GM12878 (cell line): ENCODE data around the gene GPBAR1. TPM values are rescaled to one million over a fixed set of nuclear protein-coding genes. Genes with fewer than 3 reads are reported as not detected.

Source experiments
- ATAC-seq: fragments of 200-7000 bp; cut with Tn5 transposase; 3 replicates; pipeline ENCODE4 v1.9.1; 2020; ENCODE audit warnings: mild to moderate bottlenecking, moderate library complexity
- BruUV-seq: library from RNA; stranded (reverse); fragments of 400-500 nt; replicated peaks from 2 replicates; lab custom pipeline; 2021; lab: Mats Ljungman, UMichigan
- CTCF ChIA-PET: fragments of 300-600 bp; sonication (Branson Sonifier 250); formaldehyde crosslinking; extraction: SDS; loops from one replicate; lab custom pipeline; 2021; ENCODE audit warnings: inconsistent platforms; lab: Yijun Ruan, JAX
- POLR2A ChIA-PET: fragments of 350-600 bp; formaldehyde crosslinking; extraction: SDS; loops from one replicate; lab custom pipeline; 2021; ENCODE audit warnings: inconsistent platforms; lab: Charles Lee
- RAD21 ChIA-PET: fragments of 300-600 bp; sonication (Branson Sonifier 250); formaldehyde crosslinking; loops from one replicate; lab custom pipeline; 2023; ENCODE audit warnings: antibody characterized with exemption; ENCODE audit not compliant: unreplicated experiment; lab: Charles Lee
- SMC1A ChIA-PET: fragments of 300-600 bp; sonication (Branson Sonifier 250); formaldehyde crosslinking; loops from one replicate; lab custom pipeline; 2023; ENCODE audit not compliant: unreplicated experiment, uncharacterized antibody; lab: Charles Lee
- DNase-seq: peaks from one replicate; pipeline ENCODE4 v3.0.0-alpha.2; 2011; ENCODE audit warnings: low read depth, low spot score
- FAIRE-seq: peaks from 3 replicates; lab custom pipeline; 2011; peaks lifted over from hg19 to GRCh38; lab: Jason Lieb, UNC
- H2AFZ ChIP-seq: 2 replicates; pipeline ENCODE4 v1.6.0; 2011; ENCODE audit warnings: low read depth, low read length, control low read depth; ENCODE audit not compliant: control insufficient read depth
- H3K27ac ChIP-seq: 2 replicates; pipeline ENCODE4 v1.5.1; 2011; ENCODE audit warnings: control low read depth; ENCODE audit not compliant: control insufficient read depth, insufficient read depth
- H3K27me3 ChIP-seq, 2 experiments: replicated peaks in 1 of 2; 2 replicates each; pipeline versions ENCODE4 v1.6.0 to v1.6.1; 2011; ENCODE audit warnings: low read length in 1 of 2; ENCODE audit not compliant: control insufficient read depth in 2 of 2, insufficient read depth in 2 of 2
- H3K36me3 ChIP-seq, 2 experiments: 2 replicates each; pipeline ENCODE4 v1.5.1; 2011; ENCODE audit warnings: low read length in 1 of 2; ENCODE audit not compliant: control insufficient read depth in 2 of 2, insufficient read depth in 2 of 2
- H3K4me1 ChIP-seq: 2 replicates; pipeline ENCODE4 v1.6.1; 2011; ENCODE audit warnings: mild to moderate bottlenecking, low read length, moderate library complexity, mixed read lengths; ENCODE audit not compliant: control insufficient read depth, insufficient read depth
- H3K4me2 ChIP-seq: 2 replicates; pipeline ENCODE4 v1.6.0; 2011; ENCODE audit warnings: control low read depth; ENCODE audit not compliant: control insufficient read depth, insufficient read depth
- H3K4me3 ChIP-seq: fragments of 200-600 bp; sonication (generic); 2 replicates; pipeline ENCODE4 v1.5.1; 2016
- H3K79me2 ChIP-seq: 2 replicates; pipeline ENCODE4 v1.6.0; 2011; ENCODE audit warnings: low read length; ENCODE audit not compliant: control insufficient read depth, insufficient read depth
- H3K9ac ChIP-seq: 2 replicates; pipeline ENCODE4 v1.8.0; 2011; ENCODE audit warnings: low read length, control low read depth, mixed read lengths; ENCODE audit not compliant: control insufficient read depth, insufficient read depth
- H3K9me3 ChIP-seq: replicated peaks from 3 replicates; pipeline ENCODE4 v1.5.1; 2011; ENCODE audit warnings: mild to moderate bottlenecking, low read length; ENCODE audit not compliant: control insufficient read depth, insufficient read depth
- H4K20me1 ChIP-seq: 2 replicates; pipeline ENCODE4 v1.6.0; 2011; ENCODE audit not compliant: control insufficient read depth, insufficient read depth
- ATF7 ChIP-seq: fragments of 450-650 bp; IDR thresholded peaks from 2 replicates; pipeline ENCODE4 v1.6.1; 2016; ENCODE audit warnings: low read depth, mild to moderate bottlenecking
- CEBPZ ChIP-seq: fragments of 150-350 bp; IDR thresholded peaks from 2 replicates; pipeline ENCODE4 v1.6.1; 2016; ENCODE audit warnings: low read depth, low read length
- CTCF ChIP-seq, 3 experiments: IDR thresholded peaks in 2 of 3; conservative IDR thresholded peaks in 1 of 3; 2 replicates each; pipeline ENCODE4 v1.5.1; 2011; ENCODE audit warnings: low read depth in 3 of 3, low read length in 3 of 3, mild to moderate bottlenecking in 3 of 3, control low read depth in 2 of 3, moderate library complexity in 2 of 3, inconsistent platforms in 1 of 3, mixed read lengths in 1 of 3; ENCODE audit not compliant: control insufficient read depth in 2 of 3, insufficient read depth in 1 of 3; ENCODE audit errors: extremely low read depth in 1 of 3
- KDM1A ChIP-seq: fragments of 200-600 bp; sonication (generic); IDR thresholded peaks from 2 replicates; pipeline ENCODE4 v1.6.1; 2016; ENCODE audit warnings: borderline replicate concordance
- MEF2B ChIP-seq: fragments of 450-650 bp; IDR thresholded peaks from 2 replicates; pipeline ENCODE4 v1.6.1; 2018; ENCODE audit warnings: mild to moderate bottlenecking, moderate library complexity; ENCODE audit not compliant: partially characterized antibody, poor library complexity, severe bottlenecking
- MTA3 ChIP-seq: IDR thresholded peaks from 2 replicates; pipeline ENCODE4 v1.6.1; 2012; ENCODE audit warnings: low read length, inconsistent platforms, borderline replicate concordance
- PAX8 ChIP-seq: fragments of 450-650 bp; IDR thresholded peaks from 2 replicates; pipeline ENCODE4 v1.6.1; 2017; ENCODE audit warnings: mild to moderate bottlenecking, moderate library complexity
- RUNX3 ChIP-seq: IDR thresholded peaks from 2 replicates; pipeline ENCODE4 v1.6.1; 2012; ENCODE audit warnings: low read length, inconsistent platforms
- SMC3 ChIP-seq: IDR thresholded peaks from 2 replicates; pipeline ENCODE4 v1.6.1; 2011; ENCODE audit warnings: low read length, improper control_type of control experiment, borderline replicate concordance
- SREBF1 ChIP-seq: IDR thresholded peaks from 2 replicates; pipeline ENCODE4 v1.6.1; 2012; ENCODE audit warnings: mild to moderate bottlenecking, low read length
- SRF ChIP-seq, 2 experiments: IDR thresholded peaks; 2 replicates each; pipeline ENCODE4 v1.6.1; 2011; ENCODE audit warnings: low read depth in 2 of 2, low read length in 2 of 2, mild to moderate bottlenecking in 1 of 2, moderate library complexity in 1 of 2
- SUPT20H ChIP-seq: IDR thresholded peaks from 2 replicates; pipeline ENCODE4 v1.6.1; 2011; ENCODE audit warnings: low read depth, mild to moderate bottlenecking, low read length, moderate library complexity, borderline replicate concordance; ENCODE audit not compliant: control insufficient read depth
- ZBTB33 ChIP-seq: fragments of 450-650 bp; IDR thresholded peaks from 2 replicates; pipeline ENCODE4 v1.6.1; 2017; ENCODE audit warnings: mild to moderate bottlenecking
- ZNF24 ChIP-seq: fragments of 450-650 bp; IDR thresholded peaks from 2 replicates; pipeline ENCODE4 v1.6.1; 2017; ENCODE audit warnings: antibody characterized with exemption, mild to moderate bottlenecking
- ZNF384 ChIP-seq: IDR thresholded peaks from 2 replicates; pipeline ENCODE4 v1.6.1; 2012; ENCODE audit warnings: low read depth, mild to moderate bottlenecking, low read length, improper control_type of control experiment, borderline replicate concordance
- WGBS: methylation state at CpG from one replicate; pipeline ENCODE4 v1.1.6; 2016; ENCODE audit warnings: low lambda C conversion rate; ENCODE audit not compliant: insufficient replicate concordance, insufficient coverage; ENCODE audit errors: missing lambda C conversion rate; 5-methylcytosine and 5-hydroxymethylcytosine counted together
- in situ Hi-C: fragments of 300-500 bp; cut with MboI; formaldehyde crosslinking; loops from 9 replicates; pipeline ENCODE4 v1.14.3; 2018; ENCODE audit warnings: mixed read lengths
- intact Hi-C: fragments of 100-400 bp; cut with micrococcal nuclease; formaldehyde crosslinking; loops from one replicate; pipeline ENCODE4 v1.14.2; 2022; ENCODE audit not compliant: unreplicated experiment
- polyA plus RNA-seq, 11 experiments: library from polyadenylated mRNA; depleted of rRNA in 4 of 11; unstranded in 6 of 11; stranded (reverse) in 5 of 11; fragments of >200 nt; fragmentation: Nextera tagmentation in 4 of 11; fragmentation: Illumina TruSeq in 1 of 11; extraction: Ambion mirVana in 4 of 11; extraction: Trizol in 1 of 11; gene quantifications; 1 replicate in 1 of 11; 2 replicates in 10 of 11; pipeline versions ENCODE4 v1.2.1 to v1.2.3, GENCODE V29; 2011 to 2016; ENCODE audit warnings: inconsistent platforms in 2 of 11, missing spikeins in 2 of 11, low read depth in 1 of 11
- total RNA-seq, 4 experiments: library from RNA; depleted of rRNA in 3 of 4; stranded (reverse); fragments of >200 nt in 3 of 4; fragmentation: Illumina TruSeq in 1 of 4; extraction: Trizol in 1 of 4; gene quantifications; 2 replicates each; pipeline versions ENCODE4 v1.2.1 to v1.2.3, GENCODE V29; 2013 to 2021

Gene GPBAR1
- total and polyA plus RNA-seq, 10 of the 15 experiments (the other 5 are each of a cell fraction or from before 2014, with no cell fraction given) = 0.03 to 0.36 (median 0.11) TPM; not detected in 3

GRCh38 chr2:218294430-218295022 lies 33.7 kb downstream of the GPBAR1 start (continued):
- TF ChIP-seq CTCF (IDR thresholded peaks at IDR 0.05 in 2 of 3, conservative IDR thresholded peaks at IDR 0.05 in 1 of 3; ENCODE audit: control insufficient read depth in 2 of 3, extremely low read depth in 1 of 3, insufficient read depth in 1 of 3, low read depth in 3 of 3, low read length in 3 of 3) (no peak), SMC3 (no peak), MTA3 (no peak), SUPT20H (no peak)

- Histone ChIP-seq H3K4me2 (no peak overlapping the region), H3K27me3 (no peaks in the 10 kb centered on the region), H3K9me3 (no peaks in the 10 kb centered on the region), H4K20me1 (no peaks in the 10 kb centered on the region), H3K36me3 (no peaks in the 10 kb centered on the region), H2AFZ (no peak overlapping the region), H3K27ac (no peak overlapping the region), H3K4me3 (no peak overlapping the region), H3K4me1 (peaks cover 20% of the 10 kb centered on the region), H3K79me2 (peaks cover 14% of the 10 kb centered on the region), H3K9ac (no peak overlapping the region)
- intact Hi-C loops (loop anchor here (10.0 kb wide), 1 partner anchor 360 kb away; the partner anchor contains the start of genes BCS1L and ZNF142), in situ Hi-C loops (loop anchor here (25.0 kb wide), 1 partner anchor 92 kb away; the partner anchor contains the start of genes CTDSP1 and SLC11A1)
- RAD21 ChIA-PET = interaction anchor here (0.8 to 4.8 kb wide), 6 partner anchors 8 to 62 kb away, joined by 3 to 30 read pairs (median 4); partner anchors contain the start of genes AAMP, CATIP and PNKD
- POLR2A ChIA-PET = interaction anchor here (0.6 to 1.7 kb wide), 4 partner anchors 9 to 62 kb away, joined by 4 to 5 read pairs (median 5); partner anchors contain the start of gene CATIP
- CTCF ChIA-PET = interaction anchor here (1.3 to 8.2 kb wide), 5 partner anchors 8 to 62 kb away, joined by 3 to 150 read pairs (median 7); partner anchors contain the start of genes AAMP, CATIP and PNKD
- SMC1A ChIA-PET = interaction anchor here (0.6 to 3.3 kb wide), 6 partner anchors 10 to 271 kb away, joined by 3 to 18 read pairs (median 4); partner anchors contain the start of gene CATIP
- FAIRE-seq (no peak), DNase-seq (no peak), ATAC-seq (no peak)
- WGBS = 19% methylated on average over 7 of the region's 7 CpGs
- BruUV-seq = no TSS peak
- TF ChIP-seq PAX8 = no peak
- no peak for TF ChIP-seq KDM1A
- TF ChIP-seq CEBPZ = no peak
- no peak for TF ChIP-seq ATF7
- TF ChIP-seq SREBF1 = no peak
- no peak for TF ChIP-seq ZNF24
- TF ChIP-seq MEF2B = no peak
- no peak for TF ChIP-seq ZNF384
- TF ChIP-seq SRF (IDR thresholded peaks at IDR 0.05; ENCODE audit: low read depth in 2 of 2, low read length in 2 of 2) = no peak
- TF ChIP-seq ZBTB33 = no peak
- no peak for TF ChIP-seq RUNX3
Measured at GRCh38 chr2:218295029-218295428, 34.2 kb downstream of the GPBAR1 start.
